Stimulated activated CD4-positive, alpha-beta T cell treated with anti-CD3 and anti-CD28 coated beads, Interleukin-12 subunit alpha, Interleukin-12 subunit beta, amount 100 ng/mL, for 48 hours (primary cell): ENCODE measurements around the gene CORO2B.
A peak's percentile ranks its signal among the peaks of the same experiment; 100 is the strongest.

Experiments
- DNase-seq, 3 donors: peaks; one replicate each; pipeline ENCODE4 v3.0.0-alpha.2; 2020; ENCODE audit warnings: low read depth in 2 of 3, low spot score in 1 of 3

CORO2B gene

DNA sequence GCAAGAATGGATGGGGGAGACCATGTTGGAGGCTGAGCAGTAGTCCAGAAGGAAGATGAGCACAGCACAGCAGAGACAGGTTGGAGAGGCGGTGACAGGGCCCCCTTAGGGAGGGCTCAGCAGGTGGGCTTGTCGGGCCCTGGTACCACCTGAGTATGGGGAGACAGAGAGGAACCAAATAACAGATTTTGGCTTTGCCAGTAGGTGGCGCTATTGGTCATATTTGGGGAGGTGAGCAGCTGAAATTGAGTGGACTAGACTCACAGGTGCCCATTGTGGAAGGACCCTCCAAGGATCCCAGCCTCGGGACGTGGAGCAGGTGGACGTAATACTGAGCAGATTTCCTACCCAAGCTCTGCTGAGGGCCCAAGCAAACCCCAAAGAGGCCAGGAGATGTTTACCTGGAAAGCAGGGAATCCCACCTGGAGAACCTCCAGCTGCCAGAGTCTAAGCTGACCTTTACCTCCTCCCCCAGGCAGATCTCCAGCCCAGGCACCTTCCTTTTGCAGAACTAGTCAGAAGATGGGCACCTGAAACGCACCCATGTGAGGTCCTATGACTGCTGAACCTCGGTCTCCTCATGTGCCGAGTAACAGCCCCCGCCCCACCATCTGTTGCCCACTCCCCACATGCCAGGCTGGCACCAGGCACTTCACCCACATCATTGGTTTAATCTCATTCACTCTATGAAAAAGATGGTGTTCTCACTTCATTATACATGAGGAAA is 24.6 kb upstream of the CORO2B start:
- DNase-seq: peak; percentile 33 to 81 (median 51)

DNA sequence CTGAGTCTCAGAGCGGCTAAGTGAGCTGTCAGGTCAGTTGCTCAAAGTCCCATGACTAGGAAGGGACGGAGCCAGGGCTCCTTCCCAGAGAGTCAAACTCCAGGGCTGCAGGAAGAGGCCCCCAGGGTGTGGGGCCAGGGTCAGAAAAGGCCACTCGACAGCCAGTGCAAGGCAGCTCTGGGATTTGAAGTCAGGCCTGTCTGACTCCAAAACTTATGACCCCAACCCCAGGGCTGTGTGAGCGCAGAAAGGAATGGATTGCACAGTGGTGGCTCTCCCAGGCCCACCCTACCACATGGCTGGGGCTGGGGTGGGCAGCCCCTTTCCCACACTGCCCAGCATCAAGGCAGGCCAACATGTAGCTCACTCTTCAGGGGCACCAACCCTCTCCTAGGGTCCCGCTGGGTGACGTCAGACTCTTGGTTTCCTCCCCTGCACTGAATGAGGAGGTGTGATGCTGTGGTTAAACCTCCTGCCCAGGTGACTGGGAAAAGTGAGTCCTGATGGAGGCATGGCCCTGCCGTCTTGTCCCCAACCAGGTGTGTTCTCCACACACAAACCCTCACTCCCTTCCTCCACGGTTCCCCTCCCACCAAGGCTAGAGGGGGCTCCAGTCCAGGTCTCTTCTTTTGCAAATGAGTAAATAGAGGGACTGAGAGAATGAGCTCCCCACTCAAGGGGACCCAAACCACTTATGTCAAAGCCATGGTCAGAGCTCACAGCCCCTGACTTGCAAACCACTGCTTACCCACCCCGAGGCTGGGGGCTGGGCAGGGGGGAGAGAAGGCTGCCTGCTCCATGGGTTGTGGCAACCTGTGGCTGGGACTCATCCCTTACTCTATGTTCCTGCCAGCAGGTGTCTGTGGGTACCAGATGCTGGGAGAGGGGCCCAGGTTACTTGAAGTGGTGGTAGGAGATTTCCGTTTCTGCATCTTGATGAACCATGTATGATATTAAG is 23.8 kb upstream of the CORO2B start:
- DNase-seq: no peak

DNA sequence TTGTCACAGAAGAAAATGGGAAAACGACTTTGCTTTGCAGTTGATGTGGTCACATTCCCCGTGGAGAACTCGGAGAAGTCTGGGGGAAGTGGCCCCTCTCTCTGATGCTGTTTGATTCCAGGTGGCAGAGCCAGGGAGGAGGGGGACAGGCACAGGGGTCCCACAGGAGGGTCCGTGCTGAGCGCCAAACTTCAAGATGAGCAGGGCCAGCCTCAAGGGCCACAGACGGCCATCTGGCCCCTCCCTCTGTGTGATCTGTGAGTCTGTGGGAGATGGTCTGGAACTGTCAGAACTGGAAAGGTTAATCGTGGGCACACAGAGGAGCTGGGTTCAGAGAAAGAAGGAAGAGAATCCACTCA is 23.1 kb upstream of the CORO2B start:
- no peak for DNase-seq

DNA sequence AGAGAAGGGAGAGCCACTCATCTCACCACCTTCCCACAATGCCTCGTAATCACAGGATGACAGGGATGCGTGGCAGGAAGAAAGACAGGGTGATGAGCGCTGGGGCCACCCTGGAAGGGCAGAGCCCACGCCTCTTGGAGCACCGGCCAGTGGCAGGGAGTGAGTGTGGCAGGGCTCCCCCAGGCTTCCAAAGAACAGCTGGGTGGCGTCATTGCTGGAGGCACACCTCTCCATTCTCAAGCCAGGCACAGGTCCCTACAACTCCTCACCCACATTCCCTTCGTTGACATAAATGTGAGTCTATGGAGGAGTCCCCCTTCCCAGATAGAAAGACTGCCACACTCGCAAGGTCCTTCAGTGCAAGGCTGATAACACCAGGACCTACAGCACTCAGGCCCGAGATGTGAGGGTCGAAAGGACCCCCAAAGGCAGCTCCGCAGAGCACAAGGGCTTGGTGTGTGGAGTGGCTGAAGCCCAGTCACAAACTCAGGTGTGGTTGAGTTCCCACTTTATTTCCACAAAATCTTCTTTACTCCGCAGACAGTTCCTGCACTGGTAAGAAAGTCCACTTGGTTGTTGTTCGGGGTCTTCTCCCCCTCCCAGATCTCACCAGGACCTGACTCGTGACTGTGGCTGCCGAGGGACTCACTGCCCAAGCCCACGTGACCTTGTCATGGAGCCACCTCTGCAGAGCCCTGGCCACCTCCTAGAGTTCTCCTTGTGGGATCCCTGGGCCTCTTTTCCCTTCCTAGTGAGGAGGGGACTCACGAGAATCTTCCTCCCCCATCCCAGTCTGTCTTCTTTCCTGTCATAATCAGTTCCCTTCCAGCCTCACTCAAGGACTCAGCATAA is 22.4 kb upstream of the CORO2B start:
- no peak for DNase-seq

- no peak for DNase-seq
Measured at GRCh38 chr15:68557469-68558317, 21.1 kb upstream of the CORO2B start.

DNA sequence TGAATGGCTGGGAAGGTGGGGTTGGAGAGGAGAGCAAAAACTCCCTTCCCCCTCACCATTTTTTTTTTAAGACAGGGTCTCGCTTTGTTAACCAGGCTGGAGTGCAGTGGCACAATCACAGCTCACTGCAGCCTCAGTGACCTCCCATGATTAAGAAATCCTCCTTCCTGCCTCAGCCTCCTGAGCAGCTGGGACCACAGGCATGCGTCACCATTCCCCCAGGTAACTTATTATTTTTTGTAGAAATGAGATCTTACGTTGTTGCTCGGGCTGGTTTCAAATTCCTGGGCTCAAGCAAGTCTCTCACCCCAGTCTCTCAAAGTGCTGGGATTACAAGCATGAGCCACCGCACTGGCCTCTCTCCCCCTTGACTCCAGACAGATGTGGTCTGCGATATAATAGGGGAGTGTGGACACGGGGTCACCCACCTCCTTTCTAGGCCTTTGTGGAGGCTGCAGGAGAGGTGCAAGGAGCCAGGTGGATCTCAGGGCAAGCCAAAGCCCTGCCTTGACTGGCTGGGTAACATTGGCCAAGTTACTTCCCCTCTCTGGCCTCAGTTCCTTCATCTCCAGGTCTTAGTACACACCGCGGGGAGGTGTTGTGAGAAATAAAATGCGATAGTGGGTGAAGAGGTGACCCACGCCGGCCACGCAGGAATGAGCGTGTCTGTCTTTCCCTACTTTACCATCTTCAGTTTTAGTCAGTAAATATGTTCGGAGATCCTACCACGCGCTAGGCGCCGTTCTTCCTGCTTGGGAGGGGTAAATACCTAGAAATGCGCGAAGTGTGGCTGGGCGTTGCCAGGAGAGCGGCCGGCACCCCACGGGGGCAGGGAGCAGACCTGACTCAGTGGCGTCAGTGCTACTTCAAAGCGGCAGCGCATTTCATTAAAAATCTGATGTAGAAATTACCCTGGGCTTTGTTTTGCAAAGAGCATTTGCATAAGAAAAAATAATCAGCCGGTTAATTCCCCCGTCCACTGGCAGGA is 20.2 kb upstream of the CORO2B start:
- no peak for DNase-seq

GRCh38 chr15:68559345-68560310 is 19.2 kb upstream of the CORO2B start:
- DNase-seq: peak; percentile 42 to 64 (median 63)

GRCh38 chr15:68560501-68561113 is 18.2 kb upstream of the CORO2B start:
- no peak for DNase-seq

GRCh38 chr15:68561171-68561900 is 17.5 kb upstream of the CORO2B start:
- no peak for DNase-seq

DNA sequence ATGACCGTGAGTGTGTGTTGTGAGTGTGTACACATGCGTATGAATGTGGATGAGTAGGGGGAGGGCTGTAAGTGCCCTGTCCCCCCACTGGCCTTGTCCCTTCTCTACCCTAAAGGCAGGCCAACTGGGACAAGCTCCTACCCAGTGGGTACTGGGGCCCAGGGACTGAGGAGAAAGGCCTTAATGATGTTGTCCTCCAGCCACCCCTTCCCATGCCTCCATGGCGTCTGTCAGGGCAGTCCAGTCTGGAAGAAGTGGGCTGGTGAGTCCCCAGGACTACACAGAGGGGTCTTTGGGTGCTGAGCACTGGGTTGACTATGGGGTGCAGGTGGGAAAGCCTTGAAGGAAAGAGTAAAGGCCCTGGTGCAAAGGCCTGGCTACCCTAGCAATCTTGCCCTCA is 16.9 kb upstream of the CORO2B start:
- no peak for DNase-seq

- DNase-seq: no peak
Measured at GRCh38 chr15:68564173-68564572, 14.6 kb upstream of the CORO2B start.

- DNase-seq: no peak
Measured at GRCh38 chr15:68565234-68565633, 13.6 kb upstream of the CORO2B start.

DNA sequence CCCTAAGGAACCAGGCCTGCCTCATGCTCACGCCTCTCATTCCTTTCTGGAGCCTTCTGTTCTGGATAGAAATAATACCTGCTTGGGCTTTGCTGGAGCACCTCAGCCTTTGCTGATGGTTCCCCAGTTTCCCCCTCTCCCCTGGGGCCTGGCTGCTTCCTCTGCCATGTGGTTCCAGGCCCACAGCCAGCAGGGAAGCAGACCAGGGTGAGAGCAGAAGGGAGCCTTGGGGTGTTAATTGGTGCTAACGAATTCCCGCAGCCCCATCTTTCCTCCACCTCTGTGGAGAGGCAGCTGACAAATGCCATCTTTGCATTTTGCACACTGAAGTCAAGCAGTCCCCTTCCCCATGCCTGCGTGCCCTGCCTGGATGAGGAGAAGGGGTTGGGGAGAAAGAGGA is 13.1 kb upstream of the CORO2B start:
- no peak for DNase-seq

- DNase-seq: no peak
Measured at GRCh38 chr15:68566377-68566954, 12.3 kb upstream of the CORO2B start.

DNA sequence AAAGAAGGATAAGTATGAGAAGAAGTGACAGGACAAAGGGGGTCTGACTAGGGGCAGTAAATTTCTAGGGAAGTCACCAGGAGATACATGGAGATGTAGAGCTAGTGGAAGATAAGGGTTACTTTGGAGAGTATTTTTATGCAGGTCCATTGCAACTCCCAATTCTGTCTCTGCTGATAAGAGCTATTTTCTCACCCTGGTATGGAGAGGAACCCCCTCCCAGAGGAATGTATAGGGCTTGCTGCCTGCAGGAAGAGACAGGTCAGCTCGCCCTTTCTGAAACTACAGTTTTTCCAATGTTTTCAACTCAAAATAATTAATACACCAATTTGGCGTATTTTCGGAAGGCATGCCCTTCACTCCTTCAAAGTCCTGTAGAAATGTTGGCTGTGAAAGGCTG is 11.4 kb upstream of the CORO2B start:
- no peak for DNase-seq

- DNase-seq: no peak
Measured at GRCh38 chr15:68570974-68571373, 7.8 kb upstream of the CORO2B start.

GRCh38 chr15:68571582-68571981 is 7.2 kb upstream of the CORO2B start:
- no peak for DNase-seq
